HEK293 (cell line): ENCODE data around the gene GRM4.

Source experiments
- CTCF ChIA-PET: fragments of 350-600 bp; formaldehyde crosslinking; extraction: SDS; loops from one replicate; lab custom pipeline; 2021; ENCODE audit warnings: antibody characterized with exemption; lab: Yijun Ruan, JAX
- POLR2A ChIA-PET: fragments of 300-600 bp; formaldehyde crosslinking; extraction: SDS; loops from one replicate; lab custom pipeline; 2020; ENCODE audit warnings: antibody characterized with exemption, inconsistent platforms; lab: Yijun Ruan, JAX
- H3K27ac ChIP-seq: fragments of 200-500 bp; sonication (Bioruptor generic); 2 replicates; pipeline ENCODE4 v1.5.1; 2014; ENCODE audit warnings: low read depth, low read length, control low read depth, inconsistent platforms; ENCODE audit errors: extremely low read depth
- H3K36me3 ChIP-seq, 2 experiments: fragments of 200-500 bp in 1 of 2; sonication (Bioruptor generic) in 1 of 2; 1 replicate in 1 of 2; 2 replicates in 1 of 2; pipeline ENCODE4 v1.5.1; 2014 to 2017; ENCODE audit warnings: inconsistent platforms in 2 of 2, low read length in 2 of 2; ENCODE audit not compliant: control insufficient read depth in 2 of 2, insufficient read depth in 1 of 2
- H3K4me1 ChIP-seq: fragments of 200-500 bp; sonication (Bioruptor generic); 2 replicates; pipeline ENCODE4 v1.5.1; 2014; ENCODE audit warnings: mild to moderate bottlenecking, low read length, inconsistent platforms; ENCODE audit not compliant: control insufficient read depth, insufficient read depth
- H3K4me3 ChIP-seq: 2 replicates; pipeline ENCODE4 v1.5.1; 2011; ENCODE audit warnings: low read depth, mild to moderate bottlenecking, control low read depth, low read length, moderate library complexity
- H3K9me3 ChIP-seq: fragments of 200-500 bp; sonication (Bioruptor generic); 2 replicates; pipeline ENCODE4 v1.5.1; 2014; ENCODE audit warnings: low read depth, low read length, inconsistent platforms; ENCODE audit not compliant: control insufficient read depth, insufficient read depth
- GFI1B ChIP-seq: fragments of 450-650 bp; formaldehyde crosslinking; IDR thresholded peaks from 2 replicates; pipeline ENCODE4 v1.5.1; 2016; ENCODE audit warnings: missing biosample characterization, missing genetic modification characterization
- GLI2 ChIP-seq: fragments of 450-650 bp; formaldehyde crosslinking; IDR thresholded peaks from 2 replicates; pipeline ENCODE4; 2017; ENCODE audit warnings: missing biosample characterization, missing genetic modification characterization, low read depth, borderline replicate concordance
- KLF1 ChIP-seq: fragments of 450-650 bp; formaldehyde crosslinking; IDR thresholded peaks from 2 replicates; pipeline ENCODE4 v1.5.1; 2016; ENCODE audit warnings: missing biosample characterization, missing genetic modification characterization
- KLF7 ChIP-seq: fragments of 450-650 bp; formaldehyde crosslinking; IDR thresholded peaks from 2 replicates; pipeline ENCODE4 v1.5.1; 2016; ENCODE audit warnings: missing biosample characterization, missing genetic modification characterization, borderline replicate concordance
- ZIC2 ChIP-seq: fragments of 450-650 bp; formaldehyde crosslinking; IDR thresholded peaks from 2 replicates; pipeline ENCODE4 v1.5.1; 2016; ENCODE audit warnings: missing biosample characterization, missing genetic modification characterization
- ZNF776 ChIP-seq: fragments of 450-650 bp; formaldehyde crosslinking; IDR thresholded peaks from 2 replicates; pipeline ENCODE4 v1.5.0; 2017; ENCODE audit warnings: missing biosample characterization, missing genetic modification characterization, borderline replicate concordance
- ZNF792 ChIP-seq: fragments of 450-650 bp; formaldehyde crosslinking; IDR thresholded peaks from 2 replicates; pipeline ENCODE4 v1.5.1; 2016; ENCODE audit warnings: missing biosample characterization, missing genetic modification characterization
- ZSCAN23 ChIP-seq: fragments of 450-650 bp; formaldehyde crosslinking; IDR thresholded peaks from 2 replicates; pipeline ENCODE4 v1.5.1; 2016; ENCODE audit warnings: missing biosample characterization, missing genetic modification characterization
- TF ChIP-seq, protein P1 (sequence below): fragments of 450-650 bp; formaldehyde crosslinking; IDR thresholded peaks from 2 replicates; pipeline ENCODE4 v1.5.1; 2016; ENCODE audit warnings: missing biosample characterization, missing genetic modification characterization
- TF ChIP-seq, protein P2 (sequence below): fragments of 450-650 bp; formaldehyde crosslinking; IDR thresholded peaks from 2 replicates; pipeline ENCODE4; 2016; ENCODE audit warnings: missing biosample characterization, missing genetic modification characterization
- TF ChIP-seq, protein P3 (sequence below): fragments of 450-650 bp; formaldehyde crosslinking; IDR thresholded peaks from 2 replicates; pipeline ENCODE4 v1.5.1; 2016; ENCODE audit warnings: missing biosample characterization, missing genetic modification characterization
- TF ChIP-seq, protein P4 (sequence below): fragments of 450-650 bp; formaldehyde crosslinking; IDR thresholded peaks from 2 replicates; pipeline ENCODE4 v1.5.1; 2017; ENCODE audit warnings: missing biosample characterization, missing genetic modification characterization

The GRM4 gene

DNA sequence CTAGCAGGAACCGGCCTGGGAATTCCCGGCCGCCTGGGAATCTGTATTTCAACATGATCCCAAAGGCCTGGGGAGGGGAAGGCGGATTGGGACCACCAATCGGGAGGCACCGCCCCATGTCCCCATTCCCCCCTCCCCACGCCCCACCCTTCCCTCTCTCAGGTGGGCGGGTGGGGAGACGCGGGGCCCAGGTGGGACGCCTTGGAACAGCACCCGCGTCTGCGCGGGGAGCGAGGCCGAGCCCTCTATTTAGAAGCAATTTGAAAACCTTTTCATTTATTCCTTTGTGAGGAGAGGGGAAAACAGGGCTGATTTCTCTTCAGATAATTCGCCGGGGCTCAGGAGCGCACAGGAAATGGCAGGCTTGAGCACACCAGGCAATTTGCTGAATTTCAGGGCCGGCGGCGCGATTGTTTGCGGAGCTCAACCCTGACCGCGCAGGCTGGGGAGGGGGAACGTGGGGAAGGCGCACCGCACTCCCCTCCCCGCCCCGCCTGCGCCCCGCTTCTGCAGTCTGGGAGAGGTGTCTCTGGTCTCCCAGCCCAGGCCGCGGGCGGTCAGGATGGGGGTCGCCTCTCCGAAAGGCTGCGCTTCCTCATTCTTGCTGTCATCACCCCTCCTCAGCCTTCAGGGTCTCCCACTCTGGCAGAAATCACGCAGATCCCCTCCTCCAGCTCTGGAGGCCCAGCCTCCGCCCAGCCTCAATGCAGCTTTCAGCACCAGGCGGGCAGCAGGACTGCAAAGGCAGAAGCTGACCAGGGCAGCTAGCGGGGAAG is 170.0 kb downstream of the GRM4 start (continued):
- no peak for TF ChIP-seq ZNF792 (tag by site-specific recombination)

DNA sequence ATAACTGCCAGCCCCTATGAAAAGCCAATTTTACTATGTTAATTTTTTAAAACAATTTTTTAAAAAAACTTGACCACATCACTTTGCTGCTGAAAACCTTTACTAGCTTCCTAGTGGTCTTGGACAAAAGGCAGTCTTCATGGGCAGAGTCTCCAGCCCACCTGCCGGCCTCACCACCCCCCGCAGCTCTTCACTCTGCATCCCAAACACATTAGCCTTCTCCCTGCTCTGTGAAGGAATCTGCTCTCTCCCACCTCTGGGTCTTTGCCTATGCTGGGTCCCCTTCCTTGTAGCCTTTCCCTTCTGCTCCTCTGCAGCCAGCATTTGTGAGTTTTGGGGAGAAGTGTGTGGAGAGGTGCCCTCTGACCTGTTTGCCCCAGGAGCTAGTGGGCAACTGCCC is 171.4 kb downstream of the GRM4 start:
- Histone ChIP-seq H3K36me3 (no peaks in the 10 kb centered on the region), H3K4me3 (no peak overlapping the region), H3K9me3 (no peaks in the 10 kb centered on the region), H3K4me1 (no peaks in the 10 kb centered on the region)
- TF ChIP-seq ZSCAN23 (tag by site-specific recombination) = no peak
- TF ChIP-seq ZIC2 (tag by site-specific recombination) = peak; percentile 43
- TF ChIP-seq, all 188 proteins: peak for 1
- H3K27ac ChIP-seq = no peak overlapping the region
- ChIA-PET POLR2A (no interaction called here), CTCF (interaction anchor here (0.6 to 1.1 kb wide), 2 partner anchors 15 to 589 kb away, joined by 3 read pairs; no protein-coding TSS in a partner anchor)

DNA sequence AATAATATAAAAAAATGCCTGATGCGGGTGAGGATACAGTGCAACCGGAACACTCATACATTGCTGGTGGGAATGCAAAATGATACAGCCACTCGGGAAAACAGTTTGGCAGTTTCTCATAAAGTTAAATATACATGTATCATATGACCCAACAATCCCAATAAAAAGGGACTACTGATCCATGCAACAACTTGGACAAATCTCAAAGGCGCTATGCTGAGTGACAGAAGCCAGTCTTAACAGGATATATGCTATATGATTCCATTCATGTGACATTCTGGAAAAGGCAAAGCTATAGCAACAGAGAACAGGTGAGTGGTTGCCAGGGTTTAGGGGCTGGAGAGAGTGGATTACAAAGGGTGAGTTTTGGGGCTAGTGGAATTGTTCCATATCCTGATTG is 171.9 kb downstream of the GRM4 start:
- Histone ChIP-seq H3K4me3 (no peak overlapping the region), H3K36me3 (no peaks in the 10 kb centered on the region), H3K9me3 (no peaks in the 10 kb centered on the region), H3K27ac (no peak overlapping the region), H3K4me1 (no peaks in the 10 kb centered on the region)
- ChIA-PET POLR2A (interaction anchor here (0.7 kb wide), 1 partner anchor 25 kb away, joined by 3 read pairs; no protein-coding TSS in a partner anchor), CTCF (interaction anchor here (0.6 to 1.1 kb wide), 2 partner anchors 15 to 588 kb away, joined by 3 read pairs; no protein-coding TSS in a partner anchor)
- TF ChIP-seq KLF1 (tag by site-specific recombination) (no peak), KLF7 (no peak), ZNF776 (tag by site-specific recombination) (no peak), GLI2 (tag by site-specific recombination) (no peak), GFI1B (tag by site-specific recombination) (no peak)
- TF ChIP-seq, protein P1, sequence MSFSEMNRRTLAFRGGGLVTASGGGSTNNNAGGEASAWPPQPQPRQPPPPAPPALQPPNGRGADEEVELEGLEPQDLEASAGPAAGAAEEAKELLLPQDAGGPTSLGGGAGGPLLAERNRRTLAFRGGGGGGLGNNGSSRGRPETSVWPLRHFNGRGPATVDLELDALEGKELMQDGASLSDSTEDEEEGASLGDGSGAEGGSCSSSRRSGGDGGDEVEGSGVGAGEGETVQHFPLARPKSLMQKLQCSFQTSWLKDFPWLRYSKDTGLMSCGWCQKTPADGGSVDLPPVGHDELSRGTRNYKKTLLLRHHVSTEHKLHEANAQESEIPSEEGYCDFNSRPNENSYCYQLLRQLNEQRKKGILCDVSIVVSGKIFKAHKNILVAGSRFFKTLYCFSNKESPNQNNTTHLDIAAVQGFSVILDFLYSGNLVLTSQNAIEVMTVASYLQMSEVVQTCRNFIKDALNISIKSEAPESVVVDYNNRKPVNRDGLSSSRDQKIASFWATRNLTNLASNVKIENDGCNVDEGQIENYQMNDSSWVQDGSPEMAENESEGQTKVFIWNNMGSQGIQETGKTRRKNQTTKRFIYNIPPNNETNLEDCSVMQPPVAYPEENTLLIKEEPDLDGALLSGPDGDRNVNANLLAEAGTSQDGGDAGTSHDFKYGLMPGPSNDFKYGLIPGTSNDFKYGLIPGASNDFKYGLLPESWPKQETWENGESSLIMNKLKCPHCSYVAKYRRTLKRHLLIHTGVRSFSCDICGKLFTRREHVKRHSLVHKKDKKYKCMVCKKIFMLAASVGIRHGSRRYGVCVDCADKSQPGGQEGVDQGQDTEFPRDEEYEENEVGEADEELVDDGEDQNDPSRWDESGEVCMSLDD (tag by site-specific recombination) = no peak
- TF ChIP-seq, protein P2, sequence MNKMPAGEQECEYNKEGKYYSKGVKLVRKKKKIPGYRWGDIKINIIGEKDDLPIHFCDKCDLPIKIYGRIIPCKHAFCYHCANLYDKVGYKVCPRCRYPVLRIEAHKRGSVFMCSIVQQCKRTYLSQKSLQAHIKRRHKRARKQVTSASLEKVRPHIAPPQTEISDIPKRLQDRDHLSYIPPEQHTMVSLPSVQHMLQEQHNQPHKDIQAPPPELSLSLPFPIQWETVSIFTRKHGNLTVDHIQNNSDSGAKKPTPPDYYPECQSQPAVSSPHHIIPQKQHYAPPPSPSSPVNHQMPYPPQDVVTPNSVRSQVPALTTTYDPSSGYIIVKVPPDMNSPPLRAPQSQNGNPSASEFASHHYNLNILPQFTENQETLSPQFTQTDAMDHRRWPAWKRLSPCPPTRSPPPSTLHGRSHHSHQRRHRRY (tag by site-specific recombination) = no peak
- TF ChIP-seq, protein P3, sequence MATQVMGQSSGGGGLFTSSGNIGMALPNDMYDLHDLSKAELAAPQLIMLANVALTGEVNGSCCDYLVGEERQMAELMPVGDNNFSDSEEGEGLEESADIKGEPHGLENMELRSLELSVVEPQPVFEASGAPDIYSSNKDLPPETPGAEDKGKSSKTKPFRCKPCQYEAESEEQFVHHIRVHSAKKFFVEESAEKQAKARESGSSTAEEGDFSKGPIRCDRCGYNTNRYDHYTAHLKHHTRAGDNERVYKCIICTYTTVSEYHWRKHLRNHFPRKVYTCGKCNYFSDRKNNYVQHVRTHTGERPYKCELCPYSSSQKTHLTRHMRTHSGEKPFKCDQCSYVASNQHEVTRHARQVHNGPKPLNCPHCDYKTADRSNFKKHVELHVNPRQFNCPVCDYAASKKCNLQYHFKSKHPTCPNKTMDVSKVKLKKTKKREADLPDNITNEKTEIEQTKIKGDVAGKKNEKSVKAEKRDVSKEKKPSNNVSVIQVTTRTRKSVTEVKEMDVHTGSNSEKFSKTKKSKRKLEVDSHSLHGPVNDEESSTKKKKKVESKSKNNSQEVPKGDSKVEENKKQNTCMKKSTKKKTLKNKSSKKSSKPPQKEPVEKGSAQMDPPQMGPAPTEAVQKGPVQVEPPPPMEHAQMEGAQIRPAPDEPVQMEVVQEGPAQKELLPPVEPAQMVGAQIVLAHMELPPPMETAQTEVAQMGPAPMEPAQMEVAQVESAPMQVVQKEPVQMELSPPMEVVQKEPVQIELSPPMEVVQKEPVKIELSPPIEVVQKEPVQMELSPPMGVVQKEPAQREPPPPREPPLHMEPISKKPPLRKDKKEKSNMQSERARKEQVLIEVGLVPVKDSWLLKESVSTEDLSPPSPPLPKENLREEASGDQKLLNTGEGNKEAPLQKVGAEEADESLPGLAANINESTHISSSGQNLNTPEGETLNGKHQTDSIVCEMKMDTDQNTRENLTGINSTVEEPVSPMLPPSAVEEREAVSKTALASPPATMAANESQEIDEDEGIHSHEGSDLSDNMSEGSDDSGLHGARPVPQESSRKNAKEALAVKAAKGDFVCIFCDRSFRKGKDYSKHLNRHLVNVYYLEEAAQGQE (tag by site-specific recombination) = no peak
- TF ChIP-seq, protein P4, sequence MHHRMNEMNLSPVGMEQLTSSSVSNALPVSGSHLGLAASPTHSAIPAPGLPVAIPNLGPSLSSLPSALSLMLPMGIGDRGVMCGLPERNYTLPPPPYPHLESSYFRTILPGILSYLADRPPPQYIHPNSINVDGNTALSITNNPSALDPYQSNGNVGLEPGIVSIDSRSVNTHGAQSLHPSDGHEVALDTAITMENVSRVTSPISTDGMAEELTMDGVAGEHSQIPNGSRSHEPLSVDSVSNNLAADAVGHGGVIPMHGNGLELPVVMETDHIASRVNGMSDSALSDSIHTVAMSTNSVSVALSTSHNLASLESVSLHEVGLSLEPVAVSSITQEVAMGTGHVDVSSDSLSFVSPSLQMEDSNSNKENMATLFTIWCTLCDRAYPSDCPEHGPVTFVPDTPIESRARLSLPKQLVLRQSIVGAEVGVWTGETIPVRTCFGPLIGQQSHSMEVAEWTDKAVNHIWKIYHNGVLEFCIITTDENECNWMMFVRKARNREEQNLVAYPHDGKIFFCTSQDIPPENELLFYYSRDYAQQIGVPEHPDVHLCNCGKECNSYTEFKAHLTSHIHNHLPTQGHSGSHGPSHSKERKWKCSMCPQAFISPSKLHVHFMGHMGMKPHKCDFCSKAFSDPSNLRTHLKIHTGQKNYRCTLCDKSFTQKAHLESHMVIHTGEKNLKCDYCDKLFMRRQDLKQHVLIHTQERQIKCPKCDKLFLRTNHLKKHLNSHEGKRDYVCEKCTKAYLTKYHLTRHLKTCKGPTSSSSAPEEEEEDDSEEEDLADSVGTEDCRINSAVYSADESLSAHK (tag by site-specific recombination) = 0 out of 2 replicates have a peak, but pooled peaks have one; percentile 31
